Neural cell (in vitro differentiated cells): ENCODE results near the gene PATZ1. TPM values are rescaled to one million over a fixed set of nuclear protein-coding genes. Genes with fewer than 3 reads are reported as not detected.

Experiments used
- H2AFZ ChIP-seq: fragments of 200-600, 300-800 bp; sonication (generic), shearing (Covaris generic); 2 replicates; pipeline ENCODE4 v1.6.0; 2014; ENCODE audit warnings: low read depth, mild to moderate bottlenecking, antibody characterized with exemption, low read length, moderate library complexity
- H3F3A ChIP-seq: fragments of 200-600 bp; shearing (Covaris generic); 2 replicates; pipeline ENCODE4 v1.6.1; 2016; ENCODE audit warnings: mild to moderate bottlenecking, moderate library complexity, mixed read lengths, antibody characterized with exemption, low read length; ENCODE audit not compliant: insufficient read depth, poor library complexity, severe bottlenecking
- H3K27ac ChIP-seq: fragments of 200-600, 300-800 bp; sonication (generic), shearing (Covaris generic); 2 replicates; pipeline ENCODE4 v1.5.1; 2014; ENCODE audit warnings: mild to moderate bottlenecking, low read length, moderate library complexity
- H3K27me3 ChIP-seq: fragments of 300-800, 200-600 bp; sonication (generic), shearing (Covaris generic); 2 replicates; pipeline ENCODE4 v1.6.0; 2014; ENCODE audit warnings: mild to moderate bottlenecking, low read depth, low read length, moderate library complexity; ENCODE audit not compliant: insufficient read depth
- H3K36me3 ChIP-seq: fragments of 300-800, 200-600 bp; sonication (generic), shearing (Covaris generic); 2 replicates; pipeline ENCODE4 v1.5.1; 2014; ENCODE audit warnings: mild to moderate bottlenecking, antibody characterized with exemption, low read length, moderate library complexity; ENCODE audit not compliant: insufficient read depth
- H3K4me2 ChIP-seq: fragments of 300-800, 200-600 bp; sonication (generic), shearing (Covaris generic); 2 replicates; pipeline ENCODE4 v1.6.0; 2014; ENCODE audit warnings: mild to moderate bottlenecking, low read length
- H3K4me3 ChIP-seq: fragments of 300-800, 200-600 bp; sonication (generic), shearing (Covaris generic); 2 replicates; pipeline ENCODE4 v1.5.1; 2014; ENCODE audit warnings: mild to moderate bottlenecking, low read length, moderate library complexity
- H3K79me2 ChIP-seq: fragments of 200-600 bp; shearing (Covaris generic); replicated peaks from 2 replicates; pipeline ENCODE4 v1.6.0; 2014; ENCODE audit warnings: mild to moderate bottlenecking, low read length, moderate library complexity; ENCODE audit not compliant: insufficient read depth
- H3K9ac ChIP-seq: fragments of 300-800, 200-600 bp; sonication (generic), shearing (Covaris generic); 2 replicates; pipeline ENCODE4 v1.6.1; 2016; ENCODE audit warnings: mild to moderate bottlenecking, low read length, mixed read lengths
- H3K9me2 ChIP-seq: fragments of 200-600 bp; shearing (Covaris generic); 2 replicates; pipeline ENCODE4 v1.6.1; 2016; ENCODE audit warnings: mild to moderate bottlenecking, low read length, mixed read lengths; ENCODE audit not compliant: insufficient read depth
- H3K9me3 ChIP-seq: fragments of 200-600, 300-800 bp; sonication (generic), shearing (Covaris generic); 2 replicates; pipeline ENCODE4 v1.6.1; 2016; ENCODE audit warnings: mild to moderate bottlenecking, mixed run types, low read length, moderate library complexity, mixed read lengths
- H4K20me1 ChIP-seq: fragments of 200-600 bp; shearing (Covaris generic); 2 replicates; pipeline ENCODE4 v1.6.1; 2016; ENCODE audit warnings: mild to moderate bottlenecking, mixed run types; ENCODE audit not compliant: insufficient read depth
- EP300 ChIP-seq: fragments of 450-650 bp; conservative IDR thresholded peaks from 2 replicates; pipeline ENCODE4 v1.6.1; 2014; ENCODE audit warnings: antibody characterized with exemption, mild to moderate bottlenecking, moderate library complexity; ENCODE audit not compliant: poor library complexity, severe bottlenecking
- EZH2 ChIP-seq: fragments of 200-600, 300-800 bp; shearing (Covaris generic), sonication (generic); IDR thresholded peaks from 2 replicates; pipeline ENCODE4 v1.6.1; 2014; ENCODE audit warnings: antibody characterized with exemption, low read length, borderline replicate concordance, mild to moderate bottlenecking; ENCODE audit not compliant: insufficient read depth, poor library complexity, severe bottlenecking
- MXI1 ChIP-seq: fragments of 450-650 bp; conservative IDR thresholded peaks from 2 replicates; pipeline ENCODE4 v1.6.1; 2014; ENCODE audit warnings: antibody characterized with exemption, mild to moderate bottlenecking; ENCODE audit not compliant: poor library complexity, severe bottlenecking
- POLR2AphosphoS5 ChIP-seq: IDR thresholded peaks from 2 replicates; pipeline ENCODE4 v1.6.1; 2012
- RAD21 ChIP-seq: fragments of 450-650 bp; conservative IDR thresholded peaks from 2 replicates; pipeline ENCODE4 v1.6.1; 2014; ENCODE audit warnings: antibody characterized with exemption, mild to moderate bottlenecking, moderate library complexity
- SMC3 ChIP-seq: fragments of 450-650 bp; conservative IDR thresholded peaks from 2 replicates; pipeline ENCODE4 v1.6.1; 2014; ENCODE audit warnings: antibody characterized with exemption, mild to moderate bottlenecking, moderate library complexity; ENCODE audit not compliant: poor library complexity
- TAF1 ChIP-seq: IDR thresholded peaks from 2 replicates; pipeline ENCODE4 v1.6.1; 2012; ENCODE audit warnings: low read depth
- polyA plus RNA-seq: library from polyadenylated mRNA; depleted of rRNA; stranded (reverse); fragments of >200 nt; gene quantifications from 2 replicates; pipeline ENCODE4 v1.2.3, GENCODE V29; 2014
- TF ChIP-seq, protein P1 (sequence below): IDR thresholded peaks from 2 replicates; pipeline ENCODE4 v1.6.1; 2012; ENCODE audit warnings: borderline replicate concordance
- TF ChIP-seq, protein P2 (sequence below): fragments of 450-650 bp; IDR thresholded peaks from 2 replicates; pipeline ENCODE4 v1.5.1; 2014; ENCODE audit warnings: antibody characterized with exemption, mild to moderate bottlenecking, moderate library complexity; ENCODE audit not compliant: poor library complexity, severe bottlenecking

Gene PATZ1
- polyA plus RNA-seq, 1 donor from 2014 or later: 33.5 TPM

DNA sequence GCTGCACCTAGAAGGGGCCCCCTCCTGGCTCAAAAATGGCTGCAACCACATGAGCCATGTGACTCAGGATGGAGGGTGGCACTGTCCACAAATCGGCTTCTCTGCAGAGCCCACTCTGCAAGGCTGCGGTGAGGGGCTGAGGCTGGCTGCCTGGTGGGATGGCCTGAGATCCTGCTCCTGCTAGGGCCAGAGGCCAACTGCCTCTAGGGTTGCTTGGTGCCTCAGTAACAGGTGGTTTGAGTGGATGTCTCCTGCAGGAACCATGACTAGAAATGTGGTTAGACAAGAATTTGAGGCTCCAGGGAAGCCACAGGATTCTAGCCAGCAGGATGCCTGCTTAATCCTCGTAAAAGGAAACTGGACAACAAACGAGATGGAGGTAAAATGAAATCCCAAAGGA, 17.1 kb downstream of the PATZ1 start:
- H3K27ac ChIP-seq: no peak overlapping the region
- H3K27me3 ChIP-seq: no peaks in the 10 kb centered on the region
- no peak overlapping the region for H3K4me3 ChIP-seq
- no peaks in the 10 kb centered on the region for H3F3A ChIP-seq
- H3K36me3 ChIP-seq: no peaks in the 10 kb centered on the region
- H4K20me1 ChIP-seq: no peaks in the 10 kb centered on the region
- H3K9me2 ChIP-seq: no peaks in the 10 kb centered on the region
- no peak overlapping the region for H3K9ac ChIP-seq
- H2AFZ ChIP-seq: no peak overlapping the region
- H3K9me3 ChIP-seq: no peaks in the 10 kb centered on the region
- no peak overlapping the region for H3K4me2 ChIP-seq
- H3K79me2 ChIP-seq: peaks cover 13% of the 10 kb centered on the region
- TF ChIP-seq POLR2AphosphoS5: no peak
- TF ChIP-seq RAD21: no peak
- TF ChIP-seq, protein P1, sequence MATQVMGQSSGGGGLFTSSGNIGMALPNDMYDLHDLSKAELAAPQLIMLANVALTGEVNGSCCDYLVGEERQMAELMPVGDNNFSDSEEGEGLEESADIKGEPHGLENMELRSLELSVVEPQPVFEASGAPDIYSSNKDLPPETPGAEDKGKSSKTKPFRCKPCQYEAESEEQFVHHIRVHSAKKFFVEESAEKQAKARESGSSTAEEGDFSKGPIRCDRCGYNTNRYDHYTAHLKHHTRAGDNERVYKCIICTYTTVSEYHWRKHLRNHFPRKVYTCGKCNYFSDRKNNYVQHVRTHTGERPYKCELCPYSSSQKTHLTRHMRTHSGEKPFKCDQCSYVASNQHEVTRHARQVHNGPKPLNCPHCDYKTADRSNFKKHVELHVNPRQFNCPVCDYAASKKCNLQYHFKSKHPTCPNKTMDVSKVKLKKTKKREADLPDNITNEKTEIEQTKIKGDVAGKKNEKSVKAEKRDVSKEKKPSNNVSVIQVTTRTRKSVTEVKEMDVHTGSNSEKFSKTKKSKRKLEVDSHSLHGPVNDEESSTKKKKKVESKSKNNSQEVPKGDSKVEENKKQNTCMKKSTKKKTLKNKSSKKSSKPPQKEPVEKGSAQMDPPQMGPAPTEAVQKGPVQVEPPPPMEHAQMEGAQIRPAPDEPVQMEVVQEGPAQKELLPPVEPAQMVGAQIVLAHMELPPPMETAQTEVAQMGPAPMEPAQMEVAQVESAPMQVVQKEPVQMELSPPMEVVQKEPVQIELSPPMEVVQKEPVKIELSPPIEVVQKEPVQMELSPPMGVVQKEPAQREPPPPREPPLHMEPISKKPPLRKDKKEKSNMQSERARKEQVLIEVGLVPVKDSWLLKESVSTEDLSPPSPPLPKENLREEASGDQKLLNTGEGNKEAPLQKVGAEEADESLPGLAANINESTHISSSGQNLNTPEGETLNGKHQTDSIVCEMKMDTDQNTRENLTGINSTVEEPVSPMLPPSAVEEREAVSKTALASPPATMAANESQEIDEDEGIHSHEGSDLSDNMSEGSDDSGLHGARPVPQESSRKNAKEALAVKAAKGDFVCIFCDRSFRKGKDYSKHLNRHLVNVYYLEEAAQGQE: no peak
- TF ChIP-seq SMC3: no peak
- TF ChIP-seq EZH2: no peak
- no peak for TF ChIP-seq MXI1
- TF ChIP-seq, protein P2, sequence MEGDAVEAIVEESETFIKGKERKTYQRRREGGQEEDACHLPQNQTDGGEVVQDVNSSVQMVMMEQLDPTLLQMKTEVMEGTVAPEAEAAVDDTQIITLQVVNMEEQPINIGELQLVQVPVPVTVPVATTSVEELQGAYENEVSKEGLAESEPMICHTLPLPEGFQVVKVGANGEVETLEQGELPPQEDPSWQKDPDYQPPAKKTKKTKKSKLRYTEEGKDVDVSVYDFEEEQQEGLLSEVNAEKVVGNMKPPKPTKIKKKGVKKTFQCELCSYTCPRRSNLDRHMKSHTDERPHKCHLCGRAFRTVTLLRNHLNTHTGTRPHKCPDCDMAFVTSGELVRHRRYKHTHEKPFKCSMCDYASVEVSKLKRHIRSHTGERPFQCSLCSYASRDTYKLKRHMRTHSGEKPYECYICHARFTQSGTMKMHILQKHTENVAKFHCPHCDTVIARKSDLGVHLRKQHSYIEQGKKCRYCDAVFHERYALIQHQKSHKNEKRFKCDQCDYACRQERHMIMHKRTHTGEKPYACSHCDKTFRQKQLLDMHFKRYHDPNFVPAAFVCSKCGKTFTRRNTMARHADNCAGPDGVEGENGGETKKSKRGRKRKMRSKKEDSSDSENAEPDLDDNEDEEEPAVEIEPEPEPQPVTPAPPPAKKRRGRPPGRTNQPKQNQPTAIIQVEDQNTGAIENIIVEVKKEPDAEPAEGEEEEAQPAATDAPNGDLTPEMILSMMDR: no peak
- no peak for TF ChIP-seq TAF1
- TF ChIP-seq EP300: no peak

DNA sequence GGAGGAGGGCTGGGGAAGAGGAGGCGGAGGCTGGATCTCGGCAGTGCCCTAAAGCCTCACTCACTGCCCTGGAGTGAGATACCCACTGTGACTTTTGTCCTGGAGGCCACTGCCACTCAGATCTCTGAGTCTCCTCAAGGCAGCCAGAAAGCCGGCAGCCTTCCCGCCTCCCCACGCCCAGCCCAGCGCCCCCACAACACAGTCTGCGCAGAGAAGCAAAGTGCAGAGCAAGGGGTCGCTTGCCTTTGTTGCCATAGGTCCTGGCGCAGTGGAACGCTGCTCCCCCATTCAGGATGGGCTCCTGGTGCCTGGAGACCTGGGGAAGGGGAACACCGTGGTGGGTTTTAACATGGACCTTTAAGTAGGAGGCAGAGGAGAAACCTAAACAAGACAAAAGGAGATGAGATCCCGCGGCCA, 17.6 kb downstream of the PATZ1 start:
- H4K20me1 ChIP-seq: no peaks in the 10 kb centered on the region
- TF ChIP-seq EZH2 (no peak), MXI1 (no peak)
- TF ChIP-seq, protein P1: no peak
- H3K27ac ChIP-seq: no peak overlapping the region
- H3F3A ChIP-seq: no peaks in the 10 kb centered on the region
- no peaks in the 10 kb centered on the region for H3K27me3 ChIP-seq
- no peaks in the 10 kb centered on the region for H3K36me3 ChIP-seq
- no peaks in the 10 kb centered on the region for H3K9me3 ChIP-seq
- no peak overlapping the region for H3K4me3 ChIP-seq
- no peak overlapping the region for H2AFZ ChIP-seq
- H3K9me2 ChIP-seq: no peaks in the 10 kb centered on the region
- no peak overlapping the region for H3K4me2 ChIP-seq
- H3K9ac ChIP-seq: no peak overlapping the region
- peaks cover 13% of the 10 kb centered on the region for H3K79me2 ChIP-seq
